ENCODE data around the gene SORBS1.

- TF ChIP-seq CTCF (tag by site-specific recombination; IDR thresholded peaks at IDR 0.05) (no peak), ZNF501 (tag by site-specific recombination; IDR thresholded peaks at IDR 0.05) (no peak), MYNN (tag by site-specific recombination; IDR thresholded peaks at IDR 0.05; ENCODE audit: borderline replicate concordance) (no peak), MEIS1 (CRISPR knock-in tag; IDR thresholded peaks at IDR 0.05; ENCODE audit: borderline replicate concordance) (no peak), GLI4 (tag by site-specific recombination; IDR thresholded peaks at IDR 0.05) (no peak), ZNF830 (tag by site-specific recombination; IDR thresholded peaks at IDR 0.05; ENCODE audit: low read depth) (no peak), GLIS1 (tag by site-specific recombination; IDR thresholded peaks at IDR 0.05) (no peak), KLF16 (tag by site-specific recombination; IDR thresholded peaks at IDR 0.05) (no peak), KLF9 (tag by site-specific recombination; IDR thresholded peaks at IDR 0.05; ENCODE audit: low read depth) (no peak), ZBTB7A (tag by site-specific recombination; IDR thresholded peaks at IDR 0.05; ENCODE audit: low read depth) (no peak)
- TF ChIP-seq, protein P1, sequence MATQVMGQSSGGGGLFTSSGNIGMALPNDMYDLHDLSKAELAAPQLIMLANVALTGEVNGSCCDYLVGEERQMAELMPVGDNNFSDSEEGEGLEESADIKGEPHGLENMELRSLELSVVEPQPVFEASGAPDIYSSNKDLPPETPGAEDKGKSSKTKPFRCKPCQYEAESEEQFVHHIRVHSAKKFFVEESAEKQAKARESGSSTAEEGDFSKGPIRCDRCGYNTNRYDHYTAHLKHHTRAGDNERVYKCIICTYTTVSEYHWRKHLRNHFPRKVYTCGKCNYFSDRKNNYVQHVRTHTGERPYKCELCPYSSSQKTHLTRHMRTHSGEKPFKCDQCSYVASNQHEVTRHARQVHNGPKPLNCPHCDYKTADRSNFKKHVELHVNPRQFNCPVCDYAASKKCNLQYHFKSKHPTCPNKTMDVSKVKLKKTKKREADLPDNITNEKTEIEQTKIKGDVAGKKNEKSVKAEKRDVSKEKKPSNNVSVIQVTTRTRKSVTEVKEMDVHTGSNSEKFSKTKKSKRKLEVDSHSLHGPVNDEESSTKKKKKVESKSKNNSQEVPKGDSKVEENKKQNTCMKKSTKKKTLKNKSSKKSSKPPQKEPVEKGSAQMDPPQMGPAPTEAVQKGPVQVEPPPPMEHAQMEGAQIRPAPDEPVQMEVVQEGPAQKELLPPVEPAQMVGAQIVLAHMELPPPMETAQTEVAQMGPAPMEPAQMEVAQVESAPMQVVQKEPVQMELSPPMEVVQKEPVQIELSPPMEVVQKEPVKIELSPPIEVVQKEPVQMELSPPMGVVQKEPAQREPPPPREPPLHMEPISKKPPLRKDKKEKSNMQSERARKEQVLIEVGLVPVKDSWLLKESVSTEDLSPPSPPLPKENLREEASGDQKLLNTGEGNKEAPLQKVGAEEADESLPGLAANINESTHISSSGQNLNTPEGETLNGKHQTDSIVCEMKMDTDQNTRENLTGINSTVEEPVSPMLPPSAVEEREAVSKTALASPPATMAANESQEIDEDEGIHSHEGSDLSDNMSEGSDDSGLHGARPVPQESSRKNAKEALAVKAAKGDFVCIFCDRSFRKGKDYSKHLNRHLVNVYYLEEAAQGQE (tag by site-specific recombination; IDR thresholded peaks at IDR 0.05), result no peak
- TF ChIP-seq, protein P2, sequence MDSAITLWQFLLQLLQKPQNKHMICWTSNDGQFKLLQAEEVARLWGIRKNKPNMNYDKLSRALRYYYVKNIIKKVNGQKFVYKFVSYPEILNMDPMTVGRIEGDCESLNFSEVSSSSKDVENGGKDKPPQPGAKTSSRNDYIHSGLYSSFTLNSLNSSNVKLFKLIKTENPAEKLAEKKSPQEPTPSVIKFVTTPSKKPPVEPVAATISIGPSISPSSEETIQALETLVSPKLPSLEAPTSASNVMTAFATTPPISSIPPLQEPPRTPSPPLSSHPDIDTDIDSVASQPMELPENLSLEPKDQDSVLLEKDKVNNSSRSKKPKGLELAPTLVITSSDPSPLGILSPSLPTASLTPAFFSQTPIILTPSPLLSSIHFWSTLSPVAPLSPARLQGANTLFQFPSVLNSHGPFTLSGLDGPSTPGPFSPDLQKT (IDR thresholded peaks at IDR 0.05; ENCODE audit: borderline replicate concordance, low read depth, low read length), result no peak
These were observed 13.3 kb downstream of the SORBS1 start for GRCh38 chr10:95547791-95548435.

Measured in HEK293 (cell line).